HG02970 (cell line): Measurements from ENCODE around the gene EVL.

Experiments used
- ATAC-seq: cut with Tn5 transposase; IDR thresholded peaks from one replicate; pipeline ENCODE4 v1.9.1; 2021; ENCODE audit warnings: mild to moderate bottlenecking, moderate library complexity, moderate number of reproducible peaks; ENCODE audit not compliant: unreplicated experiment, low FRiP score

The EVL gene

DNA sequence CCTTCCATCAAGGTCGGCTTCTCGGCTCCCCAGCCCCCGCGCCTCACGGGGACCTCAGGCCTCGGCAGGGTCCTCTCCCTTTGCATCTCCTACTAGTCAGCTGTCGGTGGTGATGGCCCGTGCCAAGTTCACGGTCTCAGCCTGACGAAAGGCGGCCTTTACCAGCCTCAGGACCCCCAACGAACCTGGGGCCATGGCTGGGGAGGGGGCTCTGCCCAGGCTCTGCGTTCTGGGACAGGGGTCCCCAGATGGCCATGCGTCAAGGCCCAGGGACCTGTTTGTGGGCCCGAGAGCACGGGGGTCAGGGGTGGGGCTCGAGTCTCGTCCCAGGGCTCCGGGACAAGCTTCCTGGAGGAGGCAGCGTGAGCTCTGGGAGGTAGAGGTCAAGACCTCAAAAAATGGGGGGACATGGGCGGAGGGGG is 127.0 kb downstream of the EVL start:
- no peak for ATAC-seq

DNA sequence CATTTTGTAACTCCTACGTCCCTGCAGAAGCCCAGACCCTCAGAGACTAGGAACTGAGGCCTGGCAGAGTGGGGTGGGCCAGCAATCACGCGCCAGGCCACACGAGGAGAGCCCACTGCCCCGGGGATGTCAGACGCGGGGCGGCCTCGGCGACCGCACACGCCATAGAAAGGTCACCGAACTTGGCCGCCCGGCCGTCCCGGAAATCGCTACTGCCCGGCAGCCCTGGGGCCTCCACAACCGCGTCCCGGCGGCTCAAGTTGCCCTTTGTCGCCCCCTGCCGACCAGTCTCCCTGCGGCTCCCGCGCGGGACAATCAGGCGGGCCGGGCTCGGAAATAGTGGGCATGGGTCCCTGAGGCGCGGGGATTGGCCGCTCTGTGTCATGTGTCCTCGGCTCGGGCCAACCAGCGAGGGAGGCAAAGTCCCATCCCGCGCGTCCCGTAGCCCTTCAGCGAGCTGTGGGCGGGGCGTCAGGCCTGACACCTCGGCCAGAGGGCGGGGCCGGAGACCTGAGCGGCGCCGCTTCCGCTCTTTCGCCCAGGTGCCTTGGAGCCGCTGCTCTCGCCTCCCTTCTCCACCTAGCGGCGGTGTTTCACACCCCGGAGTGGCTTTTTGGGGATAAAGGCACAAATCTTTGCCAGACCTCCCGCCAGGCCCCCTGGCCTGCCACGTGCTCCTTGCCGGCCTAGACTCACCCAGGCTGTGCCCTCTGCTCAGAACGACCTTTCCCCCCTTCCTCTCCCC is 127.6 kb downstream of the EVL start:
- peak; percentile 99 for ATAC-seq
